GM12864 (cell line): ENCODE measurements around the gene LIPI.

Experiments
- DNase-seq: peaks from one replicate; pipeline ENCODE4 v3.0.0-alpha.2; 2011; ENCODE audit warnings: low read depth
- H3K4me3 ChIP-seq: 2 replicates; pipeline ENCODE4 v1.5.1; 2011; ENCODE audit warnings: mild to moderate bottlenecking, low read depth, low read length, control low read depth
- CTCF ChIP-seq: IDR thresholded peaks from 2 replicates; pipeline ENCODE4 v1.5.1; 2011; ENCODE audit warnings: low read depth, mild to moderate bottlenecking, moderate library complexity, low read length, control low read depth, inconsistent platforms; ENCODE audit errors: missing control alignments

LIPI gene

GRCh38 chr21:14086553-14086952 lies 124.2 kb downstream of the LIPI start:
- no peak for TF ChIP-seq CTCF
- DNase-seq: no peak
- no peak overlapping the region for H3K4me3 ChIP-seq

GRCh38 chr21:14084701-14085100 lies 126.1 kb downstream of the LIPI start:
- DNase-seq: no peak
- no peak for TF ChIP-seq CTCF
- no peak overlapping the region for H3K4me3 ChIP-seq

- TF ChIP-seq CTCF: no peak
- no peak for DNase-seq
These were observed 126.7 kb downstream of the LIPI start for GRCh38 chr21:14084068-14084501.

GRCh38 chr21:14080764-14081096 lies 130.0 kb downstream of the LIPI start:
- DNase-seq: no peak
- TF ChIP-seq CTCF: no peak
- no peak overlapping the region for H3K4me3 ChIP-seq

More at GRCh38 chr21:14084068-14084501, 126.7 kb downstream of the LIPI start:
- H3K4me3 ChIP-seq: no peak overlapping the region

GRCh38 chr21:14080040-14080763 lies 130.6 kb downstream of the LIPI start:
- DNase-seq: no peak
- TF ChIP-seq CTCF: no peak
- no peak overlapping the region for H3K4me3 ChIP-seq

- DNase-seq: no peak
- TF ChIP-seq CTCF: no peak
These were observed 131.9 kb downstream of the LIPI start for GRCh38 chr21:14078746-14079375.

More at GRCh38 chr21:14078746-14079375, 131.9 kb downstream of the LIPI start:
- no peak overlapping the region for H3K4me3 ChIP-seq
